ENCODE measurements around the gene CLTCL1. TPM values are rescaled to one million over a fixed set of nuclear protein-coding genes. Genes with fewer than 3 reads are reported as not detected.

The CLTCL1 gene
- total and polyA plus RNA-seq, 9 of the 15 experiments (the other 6 are each of a cell fraction or from before 2014, with no cell fraction given), result 1.1 to 11.7 (median 5.0) TPM

DNA sequence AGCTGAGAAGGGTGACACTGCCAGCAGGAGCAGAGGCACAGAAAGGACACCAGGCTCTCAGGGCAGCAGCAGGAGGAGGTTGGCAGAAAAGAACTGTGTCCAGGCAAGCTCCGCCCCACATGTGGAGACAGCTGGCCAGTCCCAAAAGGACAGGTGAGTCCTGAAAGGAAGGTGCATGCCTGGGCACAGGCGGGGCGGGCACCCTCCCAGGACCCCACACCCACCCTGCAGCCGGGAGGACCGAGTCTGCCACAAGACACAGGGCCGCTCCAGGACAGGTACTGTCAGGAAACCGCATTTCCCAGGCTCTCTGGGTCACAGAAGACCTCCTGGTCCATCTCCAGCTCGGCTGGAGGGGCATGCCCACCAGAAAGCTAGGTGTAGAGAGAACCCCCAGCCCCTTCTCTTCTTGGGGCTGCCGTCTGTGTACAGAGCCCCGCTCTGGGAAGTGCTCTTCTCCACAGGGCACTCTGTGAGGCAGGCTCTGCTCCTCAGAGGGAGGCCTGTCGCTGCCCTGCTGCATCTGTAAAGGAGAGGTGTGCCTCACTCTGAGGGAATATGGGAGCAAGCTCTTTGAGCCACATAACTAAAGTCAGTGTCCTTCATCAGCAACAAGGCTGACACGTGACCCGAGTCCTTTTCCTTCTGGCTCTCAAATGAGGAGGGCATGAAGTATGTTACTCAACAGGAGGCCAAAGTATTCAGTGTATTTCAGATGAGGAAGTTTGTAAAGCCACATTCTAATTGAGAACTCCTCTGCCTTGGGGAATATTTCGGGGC, 50.5 kb downstream of the CLTCL1 start (continued):
- TF ChIP-seq MCM5 (IDR thresholded peaks at IDR 0.05; ENCODE audit: low read depth) (no peak), ZC3H8 (IDR thresholded peaks at IDR 0.05) (no peak), E2F3 (CRISPR knock-in tag; IDR thresholded peaks at IDR 0.05) (0 out of 2 replicates have a peak, but pooled peaks have one; percentile 15), RBBP5 (IDR thresholded peaks at IDR 0.05; ENCODE audit: borderline replicate concordance, insufficient read depth, low read length, poor library complexity, severe bottlenecking) (peak; percentile 41), GATAD2B (IDR thresholded peaks at IDR 0.05; ENCODE audit: borderline replicate concordance) (no peak), ZBTB5 (IDR thresholded peaks at IDR 0.05) (no peak), PTTG1 (tag; IDR thresholded peaks at IDR 0.05; ENCODE audit: low read depth) (no peak), GABPB2 (CRISPR knock-in tag; conservative IDR thresholded peaks at IDR 0.05) (no peak), KDM5B (IDR thresholded peaks at IDR 0.05; ENCODE audit: insufficient replicate concordance, low read depth, low read length) (peak; percentile 26), ZNF263 (CRISPR knock-in tag; IDR thresholded peaks at IDR 0.05; ENCODE audit: borderline replicate concordance) (0 out of 2 replicates have a peak, but pooled peaks have one; percentile 24), MEF2A (IDR thresholded peaks at IDR 0.05; ENCODE audit: control insufficient read depth, low read depth, low read length) (no peak), ZNF124 (CRISPR knock-in tag; IDR thresholded peaks at IDR 0.05) (peak; percentile 74; the same call in 1 of the 2 replicates), EZH2 (IDR thresholded peaks at IDR 0.05; ENCODE audit: borderline replicate concordance, low read depth, low read length) (0 out of 2 replicates have a peak, but pooled peaks have one; percentile 61), HLTF (IDR thresholded peaks at IDR 0.05) (no peak), SRF (CRISPR knock-in tag; IDR thresholded peaks at IDR 0.05) (no peak), NR2C2 (CRISPR knock-in tag; IDR thresholded peaks at IDR 0.05) (no peak), NR2C2 (tag; IDR thresholded peaks at IDR 0.05) (no peak), MYNN (IDR thresholded peaks at IDR 0.05) (no peak), MYNN (CRISPR knock-in tag; IDR thresholded peaks at IDR 0.05) (no peak)
- TF ChIP-seq, protein P1, sequence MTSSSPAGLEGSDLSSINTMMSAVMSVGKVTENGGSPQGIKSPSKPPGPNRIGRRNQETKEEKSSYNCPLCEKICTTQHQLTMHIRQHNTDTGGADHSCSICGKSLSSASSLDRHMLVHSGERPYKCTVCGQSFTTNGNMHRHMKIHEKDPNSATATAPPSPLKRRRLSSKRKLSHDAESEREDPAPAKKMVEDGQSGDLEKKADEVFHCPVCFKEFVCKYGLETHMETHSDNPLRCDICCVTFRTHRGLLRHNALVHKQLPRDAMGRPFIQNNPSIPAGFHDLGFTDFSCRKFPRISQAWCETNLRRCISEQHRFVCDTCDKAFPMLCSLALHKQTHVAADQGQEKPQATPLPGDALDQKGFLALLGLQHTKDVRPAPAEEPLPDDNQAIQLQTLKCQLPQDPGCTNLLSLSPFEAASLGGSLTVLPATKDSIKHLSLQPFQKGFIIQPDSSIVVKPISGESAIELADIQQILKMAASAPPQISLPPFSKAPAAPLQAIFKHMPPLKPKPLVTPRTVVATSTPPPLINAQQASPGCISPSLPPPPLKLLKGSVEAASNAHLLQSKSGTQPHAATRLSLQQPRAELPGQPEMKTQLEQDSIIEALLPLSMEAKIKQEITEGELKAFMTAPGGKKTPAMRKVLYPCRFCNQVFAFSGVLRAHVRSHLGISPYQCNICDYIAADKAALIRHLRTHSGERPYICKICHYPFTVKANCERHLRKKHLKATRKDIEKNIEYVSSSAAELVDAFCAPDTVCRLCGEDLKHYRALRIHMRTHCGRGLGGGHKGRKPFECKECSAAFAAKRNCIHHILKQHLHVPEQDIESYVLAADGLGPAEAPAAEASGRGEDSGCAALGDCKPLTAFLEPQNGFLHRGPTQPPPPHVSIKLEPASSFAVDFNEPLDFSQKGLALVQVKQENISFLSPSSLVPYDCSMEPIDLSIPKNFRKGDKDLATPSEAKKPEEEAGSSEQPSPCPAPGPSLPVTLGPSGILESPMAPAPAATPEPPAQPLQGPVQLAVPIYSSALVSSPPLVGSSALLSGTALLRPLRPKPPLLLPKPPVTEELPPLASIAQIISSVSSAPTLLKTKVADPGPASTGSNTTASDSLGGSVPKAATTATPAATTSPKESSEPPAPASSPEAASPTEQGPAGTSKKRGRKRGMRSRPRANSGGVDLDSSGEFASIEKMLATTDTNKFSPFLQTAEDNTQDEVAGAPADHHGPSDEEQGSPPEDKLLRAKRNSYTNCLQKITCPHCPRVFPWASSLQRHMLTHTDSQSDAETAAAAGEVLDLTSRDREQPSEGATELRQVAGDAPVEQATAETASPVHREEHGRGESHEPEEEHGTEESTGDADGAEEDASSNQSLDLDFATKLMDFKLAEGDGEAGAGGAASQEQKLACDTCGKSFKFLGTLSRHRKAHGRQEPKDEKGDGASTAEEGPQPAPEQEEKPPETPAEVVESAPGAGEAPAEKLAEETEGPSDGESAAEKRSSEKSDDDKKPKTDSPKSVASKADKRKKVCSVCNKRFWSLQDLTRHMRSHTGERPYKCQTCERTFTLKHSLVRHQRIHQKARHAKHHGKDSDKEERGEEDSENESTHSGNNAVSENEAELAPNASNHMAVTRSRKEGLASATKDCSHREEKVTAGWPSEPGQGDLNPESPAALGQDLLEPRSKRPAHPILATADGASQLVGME (CRISPR knock-in tag; IDR thresholded peaks at IDR 0.05), result peak; percentile 6; the same call in 1 of the 2 replicates
- TF ChIP-seq, protein P2, sequence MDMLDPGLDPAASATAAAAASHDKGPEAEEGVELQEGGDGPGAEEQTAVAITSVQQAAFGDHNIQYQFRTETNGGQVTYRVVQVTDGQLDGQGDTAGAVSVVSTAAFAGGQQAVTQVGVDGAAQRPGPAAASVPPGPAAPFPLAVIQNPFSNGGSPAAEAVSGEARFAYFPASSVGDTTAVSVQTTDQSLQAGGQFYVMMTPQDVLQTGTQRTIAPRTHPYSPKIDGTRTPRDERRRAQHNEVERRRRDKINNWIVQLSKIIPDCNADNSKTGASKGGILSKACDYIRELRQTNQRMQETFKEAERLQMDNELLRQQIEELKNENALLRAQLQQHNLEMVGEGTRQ (CRISPR knock-in tag; IDR thresholded peaks at IDR 0.05), result peak; percentile 70
